B cell (primary cell): ENCODE data around the gene B3GALNT1.

Experiments
- CTCF ChIP-seq: fragments of 200-600 bp; IDR thresholded peaks from one replicate; pipeline ENCODE4 v1.8.0; 2022; ENCODE audit warnings: antibody characterized with exemption, mild to moderate bottlenecking
- EZH2 ChIP-seq: IDR thresholded peaks from 2 replicates; pipeline ENCODE4 v1.6.1; 2012; ENCODE audit warnings: borderline replicate concordance, low read depth, mild to moderate bottlenecking, moderate library complexity, low read length; ENCODE audit not compliant: insufficient read depth, poor library complexity, severe bottlenecking

GRCh38 chr3:161137260-161137659 lies 32.1 kb upstream of the B3GALNT1 start:
- TF ChIP-seq CTCF (no peak), EZH2 (no peak)
